GM12873 (cell line): ENCODE measurements around the gene GPM6B.

Experiments used
- TF ChIP-seq, protein P1 (sequence below): IDR thresholded peaks from 2 replicates; pipeline ENCODE4 v1.5.1; 2012; ENCODE audit warnings: low read depth, mild to moderate bottlenecking, moderate library complexity, low read length, control low read depth; ENCODE audit not compliant: insufficient read depth; ENCODE audit errors: missing control alignments

Gene GPM6B

DNA sequence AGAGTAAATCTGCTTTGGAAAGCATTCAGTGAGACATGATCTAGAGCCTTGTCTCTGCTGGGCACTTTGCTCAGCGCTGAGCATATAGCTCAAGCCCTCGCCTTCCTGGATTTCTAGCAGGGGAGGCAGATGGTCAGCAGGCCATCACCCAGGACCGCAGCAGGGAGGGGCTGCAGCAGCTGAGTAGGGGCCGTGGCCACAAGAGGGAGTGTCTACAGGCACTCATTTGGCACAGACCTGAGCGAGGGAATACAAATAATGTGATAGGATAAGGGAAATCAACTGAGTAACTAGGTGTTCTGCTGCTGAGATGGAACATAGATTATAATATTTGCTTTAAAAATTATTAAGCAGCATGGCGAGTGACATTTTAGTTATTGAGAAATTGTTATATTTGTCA, 52.1 kb downstream of the GPM6B start:
- TF ChIP-seq, protein P1, sequence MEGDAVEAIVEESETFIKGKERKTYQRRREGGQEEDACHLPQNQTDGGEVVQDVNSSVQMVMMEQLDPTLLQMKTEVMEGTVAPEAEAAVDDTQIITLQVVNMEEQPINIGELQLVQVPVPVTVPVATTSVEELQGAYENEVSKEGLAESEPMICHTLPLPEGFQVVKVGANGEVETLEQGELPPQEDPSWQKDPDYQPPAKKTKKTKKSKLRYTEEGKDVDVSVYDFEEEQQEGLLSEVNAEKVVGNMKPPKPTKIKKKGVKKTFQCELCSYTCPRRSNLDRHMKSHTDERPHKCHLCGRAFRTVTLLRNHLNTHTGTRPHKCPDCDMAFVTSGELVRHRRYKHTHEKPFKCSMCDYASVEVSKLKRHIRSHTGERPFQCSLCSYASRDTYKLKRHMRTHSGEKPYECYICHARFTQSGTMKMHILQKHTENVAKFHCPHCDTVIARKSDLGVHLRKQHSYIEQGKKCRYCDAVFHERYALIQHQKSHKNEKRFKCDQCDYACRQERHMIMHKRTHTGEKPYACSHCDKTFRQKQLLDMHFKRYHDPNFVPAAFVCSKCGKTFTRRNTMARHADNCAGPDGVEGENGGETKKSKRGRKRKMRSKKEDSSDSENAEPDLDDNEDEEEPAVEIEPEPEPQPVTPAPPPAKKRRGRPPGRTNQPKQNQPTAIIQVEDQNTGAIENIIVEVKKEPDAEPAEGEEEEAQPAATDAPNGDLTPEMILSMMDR: no peak

DNA sequence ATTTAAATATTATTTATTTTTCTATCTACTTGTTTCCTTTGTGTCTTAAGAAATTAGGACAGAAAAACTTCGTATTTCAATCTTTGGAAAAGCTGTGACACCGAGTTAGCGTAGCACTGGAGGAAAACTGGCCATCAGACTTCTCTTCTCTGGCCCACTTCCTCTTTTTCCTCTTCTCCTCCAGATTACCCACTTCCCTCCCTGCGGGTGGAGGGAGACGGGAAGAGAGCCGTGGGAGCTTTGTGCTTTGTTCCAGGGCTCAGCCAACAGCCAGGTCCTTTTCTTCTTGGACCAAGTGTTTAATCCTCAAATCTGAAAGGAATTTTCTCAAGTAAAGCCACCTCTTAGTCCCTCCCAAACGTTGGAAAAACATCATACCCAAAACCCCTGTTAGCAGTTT, 52.6 kb downstream of the GPM6B start:
- TF ChIP-seq, protein P1: no peak

DNA sequence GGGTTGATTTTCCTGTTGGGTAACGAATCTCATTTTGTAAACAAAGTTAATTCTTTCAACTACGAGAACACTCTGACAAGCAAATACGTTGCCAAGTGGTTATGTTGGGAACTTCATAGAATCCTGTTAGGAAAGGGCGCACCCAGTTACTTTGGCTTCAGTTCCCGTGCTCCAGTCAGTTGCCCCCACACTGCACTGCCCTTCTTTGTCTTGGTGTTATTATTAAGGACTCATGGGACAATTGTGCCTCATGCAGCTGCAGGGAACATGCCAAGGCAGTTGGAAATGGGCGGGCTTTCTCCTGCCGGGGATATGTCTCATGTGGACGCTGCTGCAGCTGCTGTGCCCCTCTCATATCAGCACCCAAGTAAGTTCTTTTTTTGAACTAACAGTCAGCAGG, 53.4 kb downstream of the GPM6B start:
- TF ChIP-seq, protein P1: no peak

DNA sequence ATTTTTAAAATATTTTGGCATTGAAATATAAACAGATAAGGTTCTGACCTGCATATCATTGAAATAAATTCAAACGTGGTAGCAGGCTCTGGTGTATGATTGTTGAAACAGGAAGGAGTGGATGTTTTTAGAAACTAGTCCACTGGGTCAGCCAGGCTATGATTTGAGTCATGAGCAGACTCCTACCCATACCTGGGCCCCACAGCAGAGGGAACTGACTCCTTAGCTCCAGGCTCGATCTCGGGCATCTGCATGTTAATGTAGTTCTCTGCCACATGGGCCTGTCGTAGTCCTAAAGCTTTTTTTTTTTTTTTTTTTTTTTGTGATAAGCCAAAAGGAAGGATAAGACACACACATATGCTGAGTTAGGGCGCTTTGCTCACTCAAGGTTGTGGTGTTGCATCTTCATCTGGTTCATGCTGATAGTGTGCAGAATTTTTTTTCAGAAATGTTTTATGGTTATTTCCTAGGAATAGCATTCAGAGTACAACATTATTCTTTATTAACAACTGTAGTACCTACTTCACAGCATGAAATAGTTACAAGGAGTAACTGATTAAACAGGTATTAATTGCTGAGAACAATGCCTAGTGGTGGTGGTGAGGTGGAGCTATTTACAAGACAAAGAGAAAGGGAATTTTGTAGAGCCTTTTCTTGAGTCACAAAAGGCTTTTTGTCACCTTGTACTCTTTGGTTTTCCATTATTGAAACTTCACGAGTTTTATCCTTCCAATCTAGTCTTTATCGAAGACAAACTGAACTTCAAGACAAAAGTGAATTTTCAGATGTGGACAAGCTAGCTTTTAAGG, 55.1 kb downstream of the GPM6B start:
- TF ChIP-seq, protein P1: no peak

DNA sequence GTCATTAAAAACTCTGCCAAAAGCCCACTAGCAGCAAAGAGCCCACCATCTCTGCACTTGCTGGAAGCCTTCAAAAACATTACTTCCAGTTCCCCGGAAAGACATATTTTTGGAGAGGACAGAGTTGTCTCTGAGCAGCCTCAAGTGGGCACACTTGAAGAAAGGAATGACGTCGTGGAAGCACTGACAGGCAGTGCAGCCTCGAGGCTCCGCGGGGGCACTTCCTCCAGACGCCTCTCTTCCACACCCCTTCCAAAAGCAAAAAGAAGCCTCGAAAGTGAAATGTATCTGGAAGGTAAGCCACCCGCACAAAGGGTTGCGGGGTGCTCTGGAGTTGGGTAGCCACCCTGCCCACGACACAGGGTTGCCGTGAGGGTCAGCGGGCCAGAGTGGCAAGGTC, 56.5 kb downstream of the GPM6B start:
- TF ChIP-seq, protein P1: no peak

DNA sequence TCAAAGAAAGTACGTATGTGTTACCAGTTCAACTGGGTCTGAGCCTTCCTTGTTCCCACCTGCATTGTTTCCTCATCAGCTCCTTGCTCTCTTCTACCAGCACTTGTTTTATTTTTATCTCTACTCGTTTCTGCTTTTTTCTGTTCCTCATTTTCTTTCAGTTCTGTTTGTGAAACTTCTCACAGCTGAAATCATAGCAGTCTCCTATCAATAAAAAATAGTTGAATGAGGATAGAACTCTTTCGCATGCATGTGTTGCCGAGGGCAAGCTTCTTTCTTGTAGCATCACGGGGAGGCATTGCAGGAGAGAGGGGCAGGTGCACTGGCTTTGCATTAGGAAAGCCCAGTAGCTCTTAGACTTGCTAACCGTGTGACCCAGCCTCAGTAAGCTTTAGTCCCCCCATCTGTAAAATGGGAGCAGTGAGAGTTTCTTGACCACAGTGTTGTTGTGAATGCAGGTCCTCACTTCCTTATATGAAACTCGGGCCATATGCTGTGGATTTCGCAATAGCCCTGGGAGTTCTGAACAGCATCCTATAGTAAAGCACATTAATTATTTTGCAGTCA, 57.7 kb downstream of the GPM6B start:
- TF ChIP-seq, protein P1: no peak

DNA sequence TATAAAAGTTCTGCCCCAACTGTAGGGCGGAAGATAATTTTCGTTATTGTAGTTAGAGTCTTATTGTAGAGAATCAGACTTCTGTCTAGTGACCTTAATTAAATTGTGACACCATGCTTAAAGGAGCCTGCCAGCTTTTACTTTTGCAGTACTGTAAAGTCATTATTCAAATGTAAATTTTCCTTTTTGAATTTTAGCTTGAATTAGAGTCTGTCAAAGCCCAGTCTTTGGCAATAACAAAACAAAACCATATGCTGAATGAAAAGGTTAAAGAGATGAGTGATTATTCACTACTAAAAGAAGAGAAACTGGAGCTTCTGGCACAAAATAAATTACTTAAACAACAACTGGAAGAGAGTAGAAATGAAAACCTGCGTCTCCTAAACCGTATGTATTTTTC, 60.5 kb downstream of the GPM6B start:
- TF ChIP-seq, protein P1: no peak
